Measurements from ENCODE around the gene MRFAP1.

MRFAP1 gene

GRCh38 chr4:6640292-6641163 lies at the start of gene MRFAP1:
Gene MRFAP1, plus strand, starts transcription at chr4:6640685. Its CDS starts 178 bp downstream, at chr4:6640863.
- peak; percentile 96 for DNase-seq (ENCODE audit: low read depth, low spot score)

DNA sequence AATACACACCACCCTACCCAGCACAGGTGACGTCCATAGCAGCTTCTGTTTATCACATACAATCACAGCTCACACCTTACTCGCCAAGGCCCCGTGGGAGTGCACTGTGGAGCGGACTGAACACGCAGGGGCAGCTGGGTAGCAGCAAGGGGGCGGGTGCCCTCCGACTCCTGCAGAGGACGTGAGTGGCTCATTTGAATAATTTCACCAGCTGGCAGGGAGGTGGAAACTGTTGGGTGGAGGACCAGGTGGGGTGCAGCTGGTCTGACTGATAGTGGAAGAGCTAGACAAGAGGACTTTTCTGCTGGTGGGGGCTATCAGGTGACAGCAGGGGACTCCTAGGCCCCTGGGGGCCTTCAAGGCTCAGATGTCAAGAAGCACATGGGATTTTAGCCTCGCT lies 49.2 kb upstream of the MRFAP1 start:
- no peak for DNase-seq (ENCODE audit: low read depth, low spot score)

DNA sequence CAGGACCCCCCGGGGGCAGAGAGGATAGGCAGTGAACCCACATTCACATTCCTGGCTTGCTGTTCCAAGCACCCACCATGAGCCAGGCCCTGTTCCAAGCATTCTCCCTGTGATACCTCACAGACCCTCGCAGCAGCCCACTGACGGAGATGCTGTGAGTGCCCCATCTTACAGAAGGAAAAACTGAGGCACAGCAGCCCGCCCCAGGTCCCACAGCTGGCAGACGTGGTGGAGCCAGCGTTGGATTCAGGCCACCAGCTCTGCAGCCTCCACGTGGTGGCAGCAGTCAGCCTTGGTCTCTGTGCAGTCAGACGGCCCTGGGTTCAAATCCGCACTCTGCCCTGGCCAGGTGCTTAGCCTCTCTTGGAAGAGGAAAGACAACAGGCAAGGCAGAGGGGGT lies 48.7 kb upstream of the MRFAP1 start:
- DNase-seq (ENCODE audit: low read depth, low spot score): no peak

GRCh38 chr4:6592804-6593563 lies 47.5 kb upstream of the MRFAP1 start:
- no peak for DNase-seq (ENCODE audit: low read depth, low spot score)

- no peak for DNase-seq (ENCODE audit: low read depth, low spot score)
These were observed 46.1 kb upstream of the MRFAP1 start for GRCh38 chr4:6594341-6594740.

DNA sequence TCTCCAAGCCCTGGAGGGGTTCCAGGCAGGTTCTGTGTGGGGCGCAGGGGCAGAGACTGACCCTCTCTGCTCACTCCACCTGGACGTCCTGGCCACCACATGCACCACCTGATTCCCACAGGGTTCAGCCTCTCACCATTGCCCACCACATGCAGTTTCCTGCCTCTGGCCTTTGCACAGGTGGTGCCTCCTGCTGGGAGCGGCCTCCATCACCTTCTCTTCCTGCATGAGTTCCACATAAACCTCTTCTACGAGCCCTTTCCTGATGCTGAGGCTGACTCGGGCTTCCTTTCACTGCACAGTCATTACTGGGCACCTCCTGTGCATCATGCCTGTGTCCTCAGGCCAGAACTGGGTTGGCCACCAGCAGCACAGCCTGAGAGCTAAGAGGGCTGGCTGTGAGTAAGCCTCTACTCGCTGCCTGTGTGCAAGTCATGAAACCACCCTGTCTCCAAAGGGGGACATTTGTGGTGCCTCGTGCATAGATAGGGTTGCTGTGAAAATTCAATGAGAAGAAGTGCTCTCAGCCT lies 45.6 kb upstream of the MRFAP1 start:
- DNase-seq (ENCODE audit: low read depth, low spot score): no peak

DNA sequence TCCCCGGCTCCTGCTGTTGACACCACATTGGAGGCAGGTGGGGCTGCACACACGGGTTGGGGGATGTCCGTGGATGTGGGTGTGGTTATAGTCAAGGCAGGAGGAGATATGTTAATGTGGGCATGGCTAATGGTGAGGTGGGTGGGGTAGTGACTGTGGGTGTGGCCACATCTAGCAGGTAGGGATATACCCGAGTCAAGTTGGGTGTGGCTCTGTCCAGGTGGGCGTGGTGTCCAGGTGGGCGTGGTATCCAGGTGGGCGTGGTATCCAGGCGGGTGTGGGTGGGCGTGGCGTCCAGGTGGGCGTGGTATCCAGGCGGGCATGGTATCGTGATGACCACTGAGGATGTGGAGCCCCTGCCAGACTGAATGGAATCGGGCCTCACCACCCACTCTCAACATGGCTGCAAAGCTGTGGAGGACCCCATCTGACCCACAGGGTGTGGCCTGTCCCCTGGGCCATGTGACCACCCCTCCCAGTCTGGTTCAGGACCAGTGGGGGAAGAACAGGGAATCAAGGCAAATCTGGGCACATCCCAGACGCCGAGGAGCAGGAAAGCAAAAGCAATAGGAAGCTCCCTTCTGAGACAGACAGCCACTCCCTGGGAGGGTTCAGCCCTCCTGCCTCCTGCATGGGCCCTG lies 44.5 kb upstream of the MRFAP1 start:
- DNase-seq (ENCODE audit: low read depth, low spot score): peak; percentile 56

- no peak for DNase-seq (ENCODE audit: low read depth, low spot score)
These were observed 43.5 kb upstream of the MRFAP1 start for GRCh38 chr4:6596948-6597347.

- no peak for DNase-seq (ENCODE audit: low read depth, low spot score)
These were observed 42.4 kb upstream of the MRFAP1 start for GRCh38 chr4:6598127-6598526.

- no peak for DNase-seq (ENCODE audit: low read depth, low spot score)
These were observed 41.8 kb upstream of the MRFAP1 start for GRCh38 chr4:6598641-6599040.

GRCh38 chr4:6601661-6602250 lies 38.7 kb upstream of the MRFAP1 start:
- DNase-seq (ENCODE audit: low read depth, low spot score): no peak

DNA sequence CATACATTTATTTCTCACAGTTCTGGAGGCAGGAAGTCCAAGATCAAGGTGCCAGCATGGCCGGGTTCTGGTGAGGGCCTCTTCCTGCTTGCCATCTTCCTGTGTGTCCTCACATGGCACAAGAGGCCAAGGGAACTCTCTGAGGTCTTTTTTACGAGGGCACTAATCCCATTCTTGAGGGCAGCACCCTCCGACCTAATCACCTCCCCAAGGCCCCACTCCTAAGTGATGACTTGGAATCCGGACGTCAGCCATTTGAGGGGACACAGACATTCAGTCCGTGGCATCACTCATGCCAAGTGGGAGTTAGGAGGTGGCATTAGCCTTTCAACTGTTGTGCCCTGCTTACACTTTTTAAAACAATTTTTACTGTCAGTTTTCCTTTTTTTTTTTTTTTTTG lies 38.2 kb upstream of the MRFAP1 start:
- no peak for DNase-seq (ENCODE audit: low read depth, low spot score)

DNA sequence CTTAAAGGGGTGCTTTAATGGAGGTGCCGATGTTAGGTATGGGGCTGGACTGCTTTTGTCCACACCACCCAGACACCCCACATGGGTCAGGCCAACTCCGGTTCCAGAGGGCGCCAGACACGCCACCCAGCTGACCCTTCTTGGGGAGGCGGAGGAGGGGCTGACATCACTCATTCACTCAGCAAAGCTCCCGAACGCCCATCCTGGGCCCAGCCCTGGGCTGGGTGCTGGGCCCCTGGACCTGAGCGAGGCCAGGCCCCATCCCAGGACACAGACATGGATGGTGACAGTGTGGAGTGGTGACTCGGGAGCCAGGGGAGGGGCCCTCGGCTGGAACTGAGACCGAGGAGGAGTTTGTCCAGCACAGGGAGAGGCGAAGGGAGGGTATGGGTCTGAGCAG lies 37.4 kb upstream of the MRFAP1 start:
- DNase-seq (ENCODE audit: low read depth, low spot score): no peak

GRCh38 chr4:6605114-6605513 lies 35.4 kb upstream of the MRFAP1 start:
- no peak for DNase-seq (ENCODE audit: low read depth, low spot score)

DNA sequence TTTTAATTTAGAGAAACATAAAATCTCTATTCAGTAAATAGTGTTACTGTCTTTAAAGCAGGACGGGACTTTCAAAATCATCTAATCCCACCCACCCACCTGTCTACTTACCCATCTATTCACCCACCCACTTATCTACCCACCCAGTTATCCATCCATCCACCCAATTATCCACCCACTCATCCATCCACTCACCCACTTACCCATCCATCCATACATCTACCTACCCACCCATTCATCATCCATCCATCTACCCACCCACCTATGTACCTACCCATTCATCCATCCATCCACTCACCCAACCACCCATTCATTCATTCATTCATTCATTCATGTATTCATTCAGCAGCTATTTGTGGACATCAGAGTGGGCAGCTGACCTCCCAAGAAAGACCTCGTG lies 34.9 kb upstream of the MRFAP1 start:
- no peak for DNase-seq (ENCODE audit: low read depth, low spot score)

DNA sequence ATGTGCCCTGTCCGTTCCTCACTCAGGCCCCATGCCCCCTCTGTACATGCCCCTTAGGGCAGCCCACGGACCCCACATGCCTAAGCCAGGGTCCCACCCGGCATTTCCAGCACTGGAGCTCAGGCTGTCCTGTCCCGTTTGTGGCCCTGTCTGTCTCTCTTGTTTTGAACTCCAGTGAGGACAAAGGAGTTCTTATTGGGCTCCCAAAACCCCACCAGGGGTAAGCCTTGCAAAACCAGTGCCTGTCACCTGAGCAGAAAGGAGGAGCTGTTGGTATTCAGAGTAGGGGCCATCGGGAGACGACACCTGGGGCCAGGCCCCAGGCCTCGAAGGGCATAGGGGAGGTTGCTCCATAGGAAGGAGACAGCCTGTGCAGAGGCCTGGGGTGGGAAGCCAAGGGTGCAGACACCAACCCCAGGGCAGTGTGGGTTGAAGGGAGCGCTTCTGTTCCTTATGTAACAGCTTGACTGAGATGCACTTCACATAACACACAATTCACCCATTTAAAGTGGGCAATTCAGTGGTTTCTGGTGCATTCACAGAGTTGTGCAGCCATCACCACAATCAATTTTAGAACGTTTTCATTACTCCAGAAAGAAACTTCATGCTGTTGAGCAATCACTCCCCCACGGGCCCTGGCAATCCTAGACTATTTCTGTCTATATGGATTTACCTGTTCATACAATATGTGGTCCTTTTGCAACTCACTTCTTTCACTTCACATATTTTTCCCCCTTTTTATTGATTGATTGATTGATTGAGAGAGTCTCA lies 33.8 kb upstream of the MRFAP1 start:
- DNase-seq (ENCODE audit: low read depth, low spot score): no peak

DNA sequence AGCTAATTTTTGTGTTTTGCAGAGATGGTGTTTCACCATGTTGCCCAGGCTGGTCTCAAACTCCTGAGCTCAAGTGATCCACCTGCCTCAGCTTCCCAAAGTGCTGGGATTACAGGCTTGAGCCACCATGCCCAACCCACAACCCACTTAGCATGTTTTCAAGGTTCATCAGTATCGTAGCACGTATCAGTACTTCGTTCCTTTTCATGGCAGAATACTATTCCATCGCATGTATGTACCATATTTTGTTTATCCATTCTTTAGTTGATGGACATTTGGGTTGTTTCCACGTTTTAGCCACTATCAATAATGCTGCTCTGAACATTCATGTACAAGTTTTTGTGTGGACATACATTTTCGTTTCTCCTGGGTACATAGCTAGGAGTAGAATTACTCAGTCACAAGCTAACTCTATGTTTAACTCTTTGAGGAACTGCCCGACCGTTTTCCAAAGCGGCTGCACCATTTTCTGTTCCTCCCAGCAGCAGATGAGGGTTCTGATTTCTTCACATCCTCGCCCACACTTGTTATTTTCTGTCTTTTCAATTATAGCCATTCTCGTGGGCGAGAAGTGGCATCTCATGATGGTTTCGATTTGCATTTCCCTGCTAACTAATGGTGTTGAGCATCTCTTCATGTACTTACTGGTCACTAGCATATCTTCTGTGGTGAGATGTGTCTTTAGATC lies 33.0 kb upstream of the MRFAP1 start:
- no peak for DNase-seq (ENCODE audit: low read depth, low spot score)

DNA sequence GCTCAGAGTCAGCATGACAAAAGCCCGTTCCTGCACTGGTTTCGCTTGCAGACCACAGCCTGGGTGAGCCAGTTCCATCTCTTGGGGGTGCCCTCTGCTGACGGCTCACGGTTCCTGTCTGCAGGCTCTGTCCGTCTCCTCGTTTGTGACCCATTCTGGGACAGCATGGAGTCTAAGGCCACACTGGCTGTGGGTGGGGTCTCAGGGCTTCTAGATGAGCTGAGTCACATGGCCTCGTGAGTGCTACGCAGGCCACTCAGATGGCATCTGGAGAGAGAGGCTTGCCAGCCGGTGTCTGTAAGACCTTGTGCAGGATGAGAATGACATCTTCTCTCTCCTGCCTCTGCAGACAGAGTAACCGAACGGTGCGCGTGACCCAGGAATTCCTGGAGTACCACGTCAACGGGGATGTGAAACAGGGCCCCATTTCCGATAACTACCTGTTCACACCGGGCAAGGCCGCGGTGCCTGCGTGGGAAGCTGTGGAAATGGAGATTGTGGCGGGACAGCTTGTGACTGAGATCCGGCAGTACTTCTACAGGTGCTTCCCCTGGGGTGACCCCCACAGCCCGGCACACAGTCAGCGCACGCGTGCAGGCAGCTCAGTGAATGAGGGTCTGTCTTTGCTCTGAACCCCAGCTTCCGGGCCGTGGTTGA lies 31.6 kb upstream of the MRFAP1 start:
- peak; percentile 68 for DNase-seq (ENCODE audit: low read depth, low spot score)

GRCh38 chr4:6609415-6610079 lies 30.9 kb upstream of the MRFAP1 start:
- no peak for DNase-seq (ENCODE audit: low read depth, low spot score)

All from ELF-1 (cell line).